Right atrium auricular region (tissue), 2 donors: ENCODE results near the gene PTPRN2. TPM values are rescaled to one million over a fixed set of nuclear protein-coding genes. Genes with fewer than 3 reads are reported as not detected.

Experiments used
- DNase-seq: peaks from one replicate; pipeline ENCODE4 v3.0.0-alpha.2; 2019; ENCODE audit warnings: low spot score
- H3K27ac ChIP-seq, 2 donors: fragments of 200-600 bp; sonication (generic); 1 replicate in 1 of 2; 2 replicates in 1 of 2; pipeline ENCODE4 v1.5.1; 2016 to 2019
- H3K27me3 ChIP-seq, 2 donors: fragments of 200-600 bp; sonication (generic); one replicate each; pipeline versions ENCODE4 v1.5.1 to v1.6.0; 2017 to 2019
- H3K36me3 ChIP-seq: fragments of 200-600 bp; sonication (generic); one replicate; pipeline ENCODE4 v1.5.1; 2016
- H3K4me1 ChIP-seq, 2 donors: fragments of 200-600 bp; sonication (generic); one replicate each; pipeline versions ENCODE4 v1.5.1 to v1.6.0; 2017 to 2019
- H3K4me3 ChIP-seq, 2 donors: fragments of 200-600 bp; sonication (generic); 1 replicate in 1 of 2; 2 replicates in 1 of 2; pipeline ENCODE4 v1.5.1; 2017 to 2019; ENCODE audit warnings: mild to moderate bottlenecking in 1 of 2, moderate library complexity in 1 of 2
- H3K9me3 ChIP-seq, 2 donors: fragments of 200-600 bp; sonication (generic); one replicate each; pipeline ENCODE4 v1.5.1; 2019
- CTCF ChIP-seq, 2 donors: fragments of 200-600 bp; sonication (generic); IDR thresholded peaks; one replicate each; pipeline ENCODE4 v1.5.1; 2019; ENCODE audit warnings: antibody characterized with exemption in 2 of 2
- total RNA-seq, 2 donors: library from RNA; depleted of rRNA; stranded (reverse); fragments of >200 nt; gene quantifications; one replicate each; pipeline ENCODE4 v1.1.0, GENCODE V29; 2016

The PTPRN2 gene
- total RNA-seq, 2 donors from 2014 or later, result 2.6 to 2.7 TPM

DNA sequence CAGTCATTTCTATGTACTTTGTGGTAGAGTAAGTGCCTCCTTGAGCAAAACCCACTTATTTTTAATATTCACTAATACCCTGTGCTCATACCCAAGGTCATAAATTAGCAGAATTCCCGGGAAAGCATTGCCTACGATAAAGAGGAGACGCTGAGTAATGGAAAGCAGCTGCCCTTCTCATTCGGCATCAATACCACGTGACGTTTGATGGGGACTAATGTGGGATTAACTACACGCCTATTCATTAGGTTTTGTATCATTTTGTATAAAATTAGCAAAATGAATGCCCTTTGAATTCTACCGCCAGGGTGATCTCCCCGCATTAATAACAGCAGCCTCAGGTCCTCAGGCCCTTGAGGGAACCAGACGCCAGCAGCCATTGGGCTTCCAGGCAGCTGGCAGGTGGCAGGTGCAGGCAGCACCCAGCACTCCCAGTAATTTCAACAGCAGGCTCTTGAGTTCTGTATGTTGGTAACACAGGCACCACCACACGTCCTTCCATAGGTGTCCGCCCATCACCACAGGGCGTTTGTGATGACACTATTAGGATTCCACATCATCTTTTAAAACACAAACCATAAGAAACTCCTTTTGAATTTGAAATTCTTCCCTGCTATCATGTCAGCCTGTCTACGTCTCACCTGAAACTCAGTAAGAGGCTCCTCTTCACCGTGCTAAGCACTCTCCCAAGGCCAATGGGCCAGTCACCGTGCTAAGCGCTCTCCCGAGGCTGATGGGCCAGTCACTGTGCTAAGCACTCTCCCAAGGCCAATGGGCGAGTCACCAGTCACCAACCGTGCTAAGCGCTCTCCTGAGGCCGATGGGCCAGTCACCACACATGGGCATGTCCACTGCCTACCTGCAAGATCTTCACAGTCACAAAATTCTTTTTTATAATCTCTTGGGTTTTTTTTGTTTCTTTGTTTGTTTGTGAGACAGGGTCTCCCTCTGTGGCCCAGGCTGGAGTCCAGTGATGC lies 509.4 kb downstream of the PTPRN2 start:
- no peak for DNase-seq
- H3K27me3 ChIP-seq, result no peaks in the 10 kb centered on the region
- no peak for TF ChIP-seq CTCF (IDR thresholded peaks at IDR 0.05)

GRCh38 chr7:158077151-158077840 lies 510.3 kb downstream of the PTPRN2 start:
- DNase-seq, result no peak
- Histone ChIP-seq H3K4me1 (no peaks in the 10 kb centered on the region), H3K4me3 (no peak overlapping the region), H3K9me3 (no peaks in the 10 kb centered on the region), H3K27me3 (no peaks in the 10 kb centered on the region), H3K27ac (no peak overlapping the region), H3K36me3 (no peaks in the 10 kb centered on the region)
- no peak for TF ChIP-seq CTCF (IDR thresholded peaks at IDR 0.05)

More for the DNA sequence above, 509.4 kb downstream of the PTPRN2 start:
- Histone ChIP-seq H3K27ac (no peak overlapping the region), H3K36me3 (no peaks in the 10 kb centered on the region), H3K9me3 (no peaks in the 10 kb centered on the region), H3K4me1 (no peaks in the 10 kb centered on the region), H3K4me3 (no peak overlapping the region)

GRCh38 chr7:158076656-158077055 lies 511.0 kb downstream of the PTPRN2 start:
- Histone ChIP-seq H3K4me3 (no peak overlapping the region), H3K27ac (no peak overlapping the region), H3K4me1 (no peaks in the 10 kb centered on the region), H3K9me3 (no peaks in the 10 kb centered on the region), H3K27me3 (no peaks in the 10 kb centered on the region), H3K36me3 (no peaks in the 10 kb centered on the region)
- DNase-seq, result no peak
- TF ChIP-seq CTCF (IDR thresholded peaks at IDR 0.05), result no peak

DNA sequence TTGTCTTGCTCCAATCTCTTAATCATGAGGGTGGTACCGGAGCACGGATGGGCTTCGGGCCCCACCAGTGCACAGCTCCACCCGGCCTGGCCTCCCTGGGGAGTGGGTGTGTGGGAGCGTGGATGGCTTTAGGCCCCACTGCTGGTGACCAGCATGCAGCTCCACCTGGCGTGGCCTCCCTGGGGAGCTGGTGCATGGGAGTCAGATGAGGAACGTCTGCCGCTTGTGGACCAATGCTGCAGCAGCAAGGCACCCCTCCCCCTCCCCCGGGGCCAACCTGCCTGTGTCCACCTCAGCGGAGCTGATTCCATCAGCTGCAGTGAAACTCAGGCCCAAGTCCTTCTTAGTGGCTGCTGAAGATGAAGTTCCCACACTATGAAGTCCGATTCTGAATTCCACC lies 511.4 kb downstream of the PTPRN2 start:
- TF ChIP-seq CTCF (IDR thresholded peaks at IDR 0.05), result no peak
- Histone ChIP-seq H3K4me1 (no peaks in the 10 kb centered on the region), H3K36me3 (no peaks in the 10 kb centered on the region), H3K4me3 (no peak overlapping the region), H3K9me3 (no peaks in the 10 kb centered on the region), H3K27ac (no peak overlapping the region), H3K27me3 (no peaks in the 10 kb centered on the region)
- no peak for DNase-seq

DNA sequence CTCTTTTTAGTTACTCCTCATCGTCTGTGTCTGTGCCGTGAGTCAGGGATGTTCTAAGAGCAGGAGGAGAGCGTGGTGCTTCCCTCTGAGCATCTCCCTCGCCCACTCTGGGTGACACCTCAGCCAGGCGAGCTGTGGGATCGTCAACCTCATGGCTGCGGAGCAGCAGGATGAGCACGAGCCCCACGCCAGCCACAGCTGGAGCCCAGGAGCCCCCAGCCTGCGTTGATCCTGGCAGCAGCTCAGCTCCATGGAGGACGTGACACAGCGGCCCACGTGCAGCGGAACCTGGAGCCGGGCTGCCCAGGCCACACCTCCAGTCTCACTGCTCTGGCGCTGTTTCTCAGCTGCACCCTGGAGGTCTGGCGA lies 512.0 kb downstream of the PTPRN2 start:
- H3K27ac ChIP-seq, result no peak overlapping the region
- no peaks in the 10 kb centered on the region for H3K4me1 ChIP-seq
- no peaks in the 10 kb centered on the region for H3K36me3 ChIP-seq
- no peak for TF ChIP-seq CTCF (IDR thresholded peaks at IDR 0.05)
- no peak for DNase-seq
- no peak overlapping the region for H3K4me3 ChIP-seq
- no peaks in the 10 kb centered on the region for H3K27me3 ChIP-seq
- H3K9me3 ChIP-seq, result no peaks in the 10 kb centered on the region
